Activated CD8-positive, alpha-beta memory T cell treated with anti-CD3 and anti-CD28 coated beads for 24 hours (primary cell): ENCODE data around the gene NPAT.
"Not testable (repeated sequence)": the region's sequence is repeated elsewhere in the genome, so short reads cannot be mapped to it uniquely, and the experiment has no call there.

ENCODE experiments used
- DNase-seq: peaks from one replicate; pipeline ENCODE4 v3.0.0-alpha.2; 2020

The NPAT gene

DNA sequence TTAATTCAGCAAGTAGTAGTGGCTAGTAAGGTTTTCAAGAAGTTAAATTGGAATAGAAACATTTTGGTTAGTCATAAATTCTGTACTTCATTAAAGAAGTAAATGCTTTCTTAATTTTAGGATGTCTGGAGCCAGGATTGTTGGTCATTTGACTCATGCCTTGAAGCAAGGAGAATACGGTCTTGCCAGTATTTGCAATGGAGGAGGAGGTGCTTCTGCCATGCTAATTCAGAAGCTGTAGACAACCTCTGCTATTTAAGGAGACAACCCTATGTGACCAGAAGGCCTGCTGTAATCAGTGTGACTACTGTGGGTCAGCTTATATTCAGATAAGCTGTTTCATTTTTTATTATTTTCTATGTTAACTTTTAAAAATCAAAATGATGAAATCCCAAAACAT is 75.3 kb downstream of the NPAT start:
- DNase-seq: no peak

DNA sequence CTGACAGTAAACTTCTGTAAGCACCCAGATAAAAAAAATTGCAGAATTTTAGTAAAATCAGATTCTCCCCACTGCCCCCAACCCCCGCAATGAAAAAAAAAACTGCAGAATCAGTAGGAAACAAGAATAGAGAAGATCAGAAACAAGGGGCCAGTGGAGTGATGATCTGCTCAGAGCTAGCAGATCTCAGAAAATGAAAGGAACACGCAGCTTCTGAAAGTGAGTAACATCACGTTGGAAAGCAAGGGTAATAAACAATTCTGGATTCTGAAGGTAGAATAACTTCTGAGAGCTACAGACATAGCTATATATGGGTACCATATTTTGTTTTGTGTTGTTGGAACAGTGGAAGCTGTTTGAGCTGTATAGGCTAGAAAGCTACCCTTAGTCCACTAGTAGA is 77.8 kb downstream of the NPAT start:
- no peak for DNase-seq

DNA sequence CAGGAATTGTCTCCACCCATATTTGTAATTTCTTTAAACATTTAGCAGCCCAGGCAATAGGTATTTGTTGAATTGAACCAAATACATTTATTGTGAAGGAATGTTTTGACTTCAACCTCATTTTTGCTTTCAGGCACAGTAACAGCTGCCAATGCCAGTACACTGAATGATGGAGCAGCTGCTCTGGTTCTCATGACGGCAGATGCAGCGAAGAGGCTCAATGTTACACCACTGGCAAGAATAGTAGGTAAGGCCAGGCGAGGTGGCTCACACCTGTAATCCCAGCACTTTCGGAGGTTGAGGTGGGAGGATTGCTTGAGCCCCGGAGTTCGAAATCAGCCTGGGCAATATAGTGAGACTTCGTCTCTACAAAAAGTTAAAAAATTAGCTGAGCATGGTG is 80.1 kb downstream of the NPAT start:
- DNase-seq: no peak

DNA sequence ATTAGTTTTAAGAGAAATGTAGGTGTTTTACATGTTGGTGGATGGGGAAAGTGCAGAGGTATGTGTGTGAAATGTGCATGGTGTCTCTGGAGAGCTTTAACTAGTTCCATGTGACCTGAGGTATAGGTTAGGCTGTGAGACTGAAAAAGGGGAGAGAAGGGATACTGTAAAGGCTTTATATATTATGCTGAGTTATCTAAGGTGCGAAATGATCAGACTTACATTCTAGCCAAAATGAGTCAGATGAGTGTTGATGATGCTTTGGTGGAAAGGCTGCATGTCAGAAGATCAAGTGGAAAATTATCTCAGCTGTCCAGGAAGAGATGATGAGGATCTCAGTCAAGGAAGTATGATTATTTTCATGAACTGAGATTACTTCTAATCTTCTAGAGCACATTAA is 85.2 kb downstream of the NPAT start:
- no peak for DNase-seq

GRCh38 chr11:108135845-108136544 is 86.4 kb downstream of the NPAT start:
- DNase-seq: no peak

- DNase-seq: not testable (repeated sequence)
These were observed 89.4 kb downstream of the NPAT start for GRCh38 chr11:108132993-108133538.

DNA sequence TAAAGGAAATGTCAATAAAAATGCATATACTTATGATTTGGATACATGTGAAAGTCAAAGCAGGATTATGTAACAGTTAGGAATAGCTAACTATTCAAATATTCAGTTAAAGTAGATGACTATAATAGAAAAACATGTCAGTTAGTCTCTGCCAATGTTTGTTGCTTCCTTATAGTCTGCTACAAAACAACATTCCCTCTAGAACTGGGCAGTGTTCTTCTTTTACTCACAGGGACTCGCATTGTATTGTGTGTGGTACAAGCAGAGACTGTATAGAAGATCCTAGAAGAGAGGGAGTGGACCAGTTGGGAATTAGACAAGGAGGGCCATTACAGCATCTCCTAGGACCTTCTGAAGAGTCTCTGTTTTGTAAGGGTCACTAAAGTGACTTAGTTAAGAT is 90.4 kb downstream of the NPAT start:
- DNase-seq: no peak

DNA sequence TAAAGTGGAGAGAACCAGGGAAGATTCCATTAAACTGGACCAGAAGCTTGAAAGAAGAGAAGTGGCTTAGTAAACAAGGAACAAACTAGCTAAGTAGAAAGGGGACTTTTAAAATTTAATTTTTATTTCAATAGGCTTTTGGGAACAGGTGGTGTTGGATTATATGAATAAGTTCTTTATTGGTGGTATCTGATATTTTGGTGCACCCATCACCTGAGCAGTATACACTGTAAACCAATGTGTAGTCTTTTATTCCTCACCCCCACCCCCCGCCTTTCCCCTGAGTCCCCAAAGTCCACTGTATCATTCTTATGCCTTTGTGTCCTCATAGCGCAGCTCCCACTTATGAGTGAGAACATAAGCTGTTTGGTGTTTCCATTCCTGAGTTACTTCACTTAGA is 93.7 kb downstream of the NPAT start:
- DNase-seq: no peak

DNA sequence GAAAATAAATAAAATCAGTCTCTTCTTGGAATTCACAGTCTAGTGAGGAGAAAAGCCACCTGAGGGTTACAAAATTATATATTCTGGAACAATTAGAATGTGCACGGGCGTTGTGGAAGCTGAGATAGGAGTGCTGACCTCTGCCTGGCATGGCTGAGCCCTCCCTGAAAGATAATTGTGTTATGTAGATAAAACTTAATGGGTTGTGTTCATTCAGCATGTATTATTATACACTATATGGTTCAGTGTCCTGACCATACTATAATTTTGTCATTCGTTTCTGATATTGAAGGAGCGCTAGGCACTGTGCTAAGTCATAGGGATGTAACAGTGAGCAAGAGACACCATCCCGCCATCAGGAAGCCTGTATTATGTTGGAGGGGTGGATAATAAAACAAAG is 97.3 kb downstream of the NPAT start:
- no peak for DNase-seq

- DNase-seq: no peak
These were observed 100.2 kb downstream of the NPAT start for GRCh38 chr11:108122166-108122628.

DNA sequence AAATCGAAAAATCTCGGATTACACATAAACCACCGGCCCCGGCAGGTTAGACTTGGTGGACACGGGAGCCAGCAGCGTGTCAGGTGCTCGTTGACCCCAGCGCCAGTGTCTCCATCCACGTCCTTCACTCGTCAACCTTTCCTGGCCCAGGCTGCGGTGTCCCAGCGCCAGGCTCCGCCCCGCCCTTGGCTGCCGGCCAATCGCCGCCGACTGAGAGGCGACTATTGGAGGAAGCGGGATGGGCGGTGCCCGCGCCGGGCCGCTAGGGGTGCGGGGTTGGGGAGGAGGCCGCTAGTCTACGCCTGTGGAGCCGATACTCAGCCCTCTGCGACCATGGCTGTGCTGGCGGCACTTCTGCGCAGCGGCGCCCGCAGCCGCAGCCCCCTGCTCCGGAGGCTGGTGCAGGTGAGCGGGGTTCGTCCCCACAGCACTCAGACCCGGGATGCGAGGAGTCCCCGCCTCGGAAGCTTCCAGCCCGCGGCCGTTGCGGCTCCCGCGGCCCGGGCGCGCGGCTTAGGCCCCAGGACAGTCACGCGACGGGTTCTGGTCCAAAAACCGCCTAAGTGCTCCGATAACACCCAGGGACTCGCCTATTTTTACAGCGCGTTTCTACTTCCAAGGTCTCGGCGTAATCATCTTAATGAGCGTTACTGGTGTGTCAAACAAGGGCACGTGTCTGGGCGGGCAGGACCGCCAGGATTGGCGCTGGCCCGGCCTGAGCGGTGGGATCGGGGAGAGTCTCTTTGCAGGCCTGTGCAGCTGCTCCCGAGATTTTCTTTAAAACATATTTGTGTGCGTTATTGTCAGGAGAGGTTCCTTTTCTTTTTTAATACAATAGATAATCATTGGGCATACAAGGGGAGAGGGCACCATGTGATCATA is 100.9 kb downstream of the NPAT start, which contains the start of gene ACAT1:
ACAT1 (plus strand) TSS at position 294 of the 882 bp plus-strand sequence; CDS start at position 334, 40 bp downstream.
- DNase-seq: peak; percentile 99

DNA sequence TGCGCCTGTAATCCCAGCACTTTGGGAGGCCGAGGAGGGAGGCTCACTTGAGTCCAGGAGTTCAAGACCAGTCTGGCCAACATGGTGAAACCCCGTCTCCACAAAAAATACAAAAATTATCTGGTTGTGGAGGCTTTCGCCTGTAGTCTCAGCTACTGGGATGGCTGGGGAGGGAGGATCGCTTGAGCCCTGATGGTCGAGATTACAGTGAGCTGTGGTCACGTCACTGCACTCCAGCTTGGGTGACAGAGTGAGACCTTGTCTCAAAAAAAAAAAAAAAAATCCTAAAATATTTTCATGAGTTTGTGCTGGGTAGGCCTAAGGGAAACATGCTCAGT is 101.5 kb downstream of the NPAT start:
- DNase-seq: not testable (repeated sequence)

DNA sequence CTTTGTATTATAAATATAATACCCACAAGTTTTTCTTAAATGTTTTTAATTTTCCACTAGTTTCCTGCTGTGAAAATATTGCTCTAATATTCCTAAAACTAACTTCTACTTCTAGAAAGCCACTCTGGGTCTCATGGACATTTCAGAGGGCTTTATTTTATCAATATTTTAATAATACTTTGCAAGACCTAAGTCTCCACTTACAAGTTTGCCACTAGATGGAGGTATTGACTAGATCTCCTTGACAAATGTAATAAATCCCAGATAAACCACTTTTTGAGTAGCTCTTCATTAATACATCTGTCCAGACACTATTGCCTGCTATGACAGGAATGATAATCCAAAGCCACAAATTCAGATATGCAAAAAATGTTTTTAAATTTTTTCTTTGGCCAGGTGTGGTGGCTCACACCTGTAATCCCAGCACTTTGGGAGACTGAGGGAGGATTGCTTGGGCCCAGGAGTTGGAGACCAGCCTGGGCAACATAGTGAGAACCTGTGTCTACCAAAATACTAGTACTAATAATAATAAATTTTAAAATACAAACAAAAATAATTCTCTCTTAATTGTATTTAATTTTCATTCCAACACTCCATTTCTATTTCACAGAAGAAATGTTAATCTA is 104.6 kb downstream of the NPAT start:
- DNase-seq: no peak

DNA sequence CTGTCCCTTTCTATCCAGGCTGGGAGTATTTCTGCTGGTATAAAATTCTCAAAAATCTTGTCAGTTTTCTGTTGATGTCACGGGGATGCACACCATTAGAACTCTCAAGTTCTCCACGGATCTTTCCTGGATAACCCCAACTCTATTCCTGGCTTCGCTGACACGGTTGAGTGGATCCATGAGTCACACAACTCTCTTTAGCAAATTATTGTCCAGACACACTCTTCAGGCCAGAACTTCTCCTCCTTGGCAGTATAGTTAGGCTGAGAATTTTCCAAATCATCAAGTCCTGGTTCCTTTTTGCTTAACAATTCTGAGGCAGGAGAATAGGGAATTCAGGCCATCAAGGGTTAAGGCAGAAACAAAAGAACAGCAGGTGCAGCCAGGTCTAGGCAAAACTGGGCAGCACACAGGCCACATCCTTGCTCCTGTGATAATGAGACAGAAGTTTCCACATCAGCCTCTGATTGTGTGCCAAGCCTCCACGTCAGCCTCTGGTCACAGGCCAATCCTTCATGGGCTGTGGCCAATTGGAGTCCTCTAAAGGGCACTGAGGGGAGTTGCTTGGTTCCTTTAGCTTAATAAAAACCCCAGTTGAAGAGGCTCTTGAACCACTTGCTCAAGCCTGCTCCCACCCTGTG is 106.8 kb downstream of the NPAT start:
- peak; percentile 28 for DNase-seq

DNA sequence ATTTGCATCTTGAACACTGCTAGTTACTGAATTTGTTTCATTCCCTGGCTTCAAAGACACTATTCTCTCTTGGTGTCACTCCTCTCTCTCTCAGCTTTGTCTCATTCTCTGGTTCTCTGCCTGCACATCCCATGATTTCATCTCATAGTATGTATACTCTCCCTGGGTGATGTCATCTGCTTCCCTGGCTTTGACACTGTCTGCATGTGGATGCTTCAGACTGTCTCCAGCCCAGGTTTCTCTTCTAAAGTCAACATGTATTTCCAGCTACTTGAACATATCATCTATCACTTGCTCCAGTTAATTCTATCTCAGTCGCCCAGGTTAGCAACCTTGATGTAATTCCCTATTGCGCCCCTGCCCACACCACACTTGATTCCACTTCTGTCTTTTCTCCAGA is 110.4 kb downstream of the NPAT start:
- no peak for DNase-seq

GRCh38 chr11:108111126-108111525 is 111.3 kb downstream of the NPAT start:
- no peak for DNase-seq
